HL-60/S4 (cell line): ENCODE data around the gene ATAD3A.
"Not testable (repeated sequence)": the region's sequence is repeated elsewhere in the genome, so short reads cannot be mapped to it uniquely, and the experiment has no call there.

Experiments
- in situ Hi-C: fragments of 300-500 bp; cut with MboI; formaldehyde crosslinking; loops from 2 replicates; pipeline ENCODE4 v1.14.3; 2022; ENCODE audit warnings: low sequenced_read_pairs

ATAD3A gene

DNA sequence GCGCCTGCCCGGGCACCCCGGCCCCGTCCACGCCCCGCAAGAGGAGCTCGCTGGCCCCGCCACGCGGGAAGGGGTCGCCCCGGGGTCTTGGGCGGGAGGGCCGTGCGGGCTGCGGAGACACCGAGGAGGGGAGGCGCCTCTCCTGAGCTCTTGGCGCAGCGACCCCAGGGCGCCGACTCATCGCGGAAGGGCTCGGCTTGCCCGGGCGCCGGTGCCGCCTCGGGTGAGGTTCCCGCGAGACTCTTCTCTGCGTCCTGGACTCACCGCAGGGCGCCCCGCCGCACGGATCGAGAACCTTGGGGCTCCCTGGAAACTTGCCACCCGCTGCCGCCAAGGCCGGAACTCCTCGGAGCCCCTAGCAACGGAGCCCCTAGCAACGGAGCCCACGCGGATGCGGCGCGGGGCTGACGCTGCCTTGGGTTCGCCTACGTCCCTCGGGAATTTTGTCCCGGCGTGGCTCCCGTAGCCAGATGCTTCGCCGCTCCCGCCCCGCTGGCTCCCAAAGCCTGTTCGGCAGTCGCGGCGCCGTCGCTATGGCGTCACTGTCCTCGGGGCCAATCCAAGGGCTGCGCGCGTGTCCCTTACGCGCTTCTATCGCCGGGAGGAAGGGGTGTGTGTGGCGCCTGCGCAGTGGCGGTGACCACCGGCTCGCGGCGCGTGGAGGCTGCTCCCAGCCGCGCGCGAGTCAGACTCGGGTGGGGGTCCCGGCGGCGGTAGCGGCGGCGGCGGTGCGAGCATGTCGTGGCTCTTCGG lies at the start of gene ATAD3A:
Gene ATAD3A, plus strand, starts transcription at position 630 of the 753 bp plus-strand sequence. Its CDS starts 107 bp downstream, at position 737.
- in situ Hi-C loops: no loop called here

DNA sequence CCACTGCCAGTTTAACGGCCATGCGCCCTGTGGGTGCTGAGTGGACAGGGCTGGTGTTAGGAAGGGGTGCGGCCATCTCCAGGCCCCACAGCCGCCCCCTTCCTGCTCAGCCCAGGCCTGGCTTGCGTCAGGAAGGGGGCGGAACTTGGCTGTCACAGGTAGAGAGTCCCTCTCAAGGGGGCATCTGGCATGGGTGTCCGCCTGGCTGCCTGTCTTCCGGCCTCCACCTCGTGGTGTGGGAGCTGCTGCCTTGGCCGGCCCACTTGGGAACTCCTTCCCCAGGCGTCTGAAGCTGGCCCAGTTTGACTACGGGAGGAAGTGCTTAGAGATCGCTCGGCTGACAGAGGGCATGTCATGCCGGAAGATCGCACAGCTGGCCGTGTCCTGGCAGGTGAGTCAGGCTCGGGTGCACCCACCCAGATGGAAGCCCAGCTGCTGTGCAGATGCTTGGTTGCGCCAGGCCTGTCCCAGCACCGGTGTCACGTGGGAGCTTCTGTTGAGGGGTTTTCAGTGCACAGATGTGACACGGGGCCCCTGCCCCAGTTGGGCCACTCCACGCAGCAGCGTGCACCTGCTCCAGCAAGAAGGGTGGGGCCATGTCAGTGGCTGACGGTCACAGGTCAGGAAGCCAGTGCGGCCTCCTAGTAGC lies 49.5 kb upstream of the ATAD3A start:
- in situ Hi-C loops: no loop called here

DNA sequence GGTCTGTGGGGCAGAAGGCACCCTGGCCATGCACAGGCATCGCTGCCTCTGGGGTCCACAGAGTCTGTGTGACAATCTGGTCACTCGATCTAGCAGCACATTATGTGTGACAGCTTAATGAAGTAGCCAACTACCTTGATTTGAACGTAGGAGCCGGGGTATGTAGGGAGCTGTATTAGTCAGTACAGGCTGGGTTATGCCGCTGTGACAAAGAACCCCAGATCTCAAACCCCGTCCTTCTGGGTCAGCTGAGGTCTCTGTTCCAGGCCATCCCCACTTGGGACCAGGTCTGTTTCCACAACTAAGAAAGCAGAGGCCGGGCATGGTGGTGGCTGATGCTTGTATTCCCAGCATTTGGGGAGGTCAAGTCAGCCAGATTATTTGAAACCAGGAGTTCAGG lies 48.6 kb upstream of the ATAD3A start:
- in situ Hi-C loops: no loop called here

DNA sequence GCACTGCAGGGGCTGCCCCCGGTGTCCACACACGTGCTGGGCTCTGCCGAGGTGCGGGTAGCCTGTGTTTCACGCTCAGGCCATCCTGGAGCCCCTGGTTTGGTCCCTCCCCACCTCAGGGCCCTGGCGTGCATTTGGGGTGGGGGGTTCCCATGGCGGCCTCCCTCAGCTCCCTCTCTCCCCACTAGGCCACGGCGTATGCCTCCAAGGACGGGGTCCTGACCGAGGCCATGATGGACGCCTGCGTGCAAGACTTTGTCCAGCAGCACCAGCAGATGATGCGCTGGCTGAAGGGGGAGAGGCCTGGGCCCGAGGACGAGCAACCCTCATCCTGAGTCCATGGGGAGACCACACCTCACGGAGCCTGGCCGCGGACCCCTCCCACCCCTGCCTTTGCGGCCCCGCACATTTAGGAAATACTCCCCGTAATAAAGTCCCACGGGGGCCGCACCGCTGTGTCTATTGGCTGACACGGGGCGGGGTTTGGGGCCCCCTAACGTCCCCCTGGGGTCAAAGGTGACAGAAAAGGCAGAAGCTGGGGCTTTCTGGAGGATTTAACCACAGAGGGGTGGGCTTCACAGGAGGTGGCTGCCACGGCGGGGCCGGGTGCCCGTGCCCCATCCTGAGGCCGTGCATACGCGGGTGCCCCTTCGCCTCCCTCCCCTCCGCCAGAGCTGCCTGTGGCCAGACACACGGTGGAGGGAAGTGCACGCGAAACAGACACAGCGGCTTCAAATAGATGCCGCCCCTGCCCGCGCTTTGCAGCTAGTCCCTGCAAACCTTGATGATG lies 43.6 kb upstream of the ATAD3A start:
- in situ Hi-C loops: not testable (repeated sequence)

DNA sequence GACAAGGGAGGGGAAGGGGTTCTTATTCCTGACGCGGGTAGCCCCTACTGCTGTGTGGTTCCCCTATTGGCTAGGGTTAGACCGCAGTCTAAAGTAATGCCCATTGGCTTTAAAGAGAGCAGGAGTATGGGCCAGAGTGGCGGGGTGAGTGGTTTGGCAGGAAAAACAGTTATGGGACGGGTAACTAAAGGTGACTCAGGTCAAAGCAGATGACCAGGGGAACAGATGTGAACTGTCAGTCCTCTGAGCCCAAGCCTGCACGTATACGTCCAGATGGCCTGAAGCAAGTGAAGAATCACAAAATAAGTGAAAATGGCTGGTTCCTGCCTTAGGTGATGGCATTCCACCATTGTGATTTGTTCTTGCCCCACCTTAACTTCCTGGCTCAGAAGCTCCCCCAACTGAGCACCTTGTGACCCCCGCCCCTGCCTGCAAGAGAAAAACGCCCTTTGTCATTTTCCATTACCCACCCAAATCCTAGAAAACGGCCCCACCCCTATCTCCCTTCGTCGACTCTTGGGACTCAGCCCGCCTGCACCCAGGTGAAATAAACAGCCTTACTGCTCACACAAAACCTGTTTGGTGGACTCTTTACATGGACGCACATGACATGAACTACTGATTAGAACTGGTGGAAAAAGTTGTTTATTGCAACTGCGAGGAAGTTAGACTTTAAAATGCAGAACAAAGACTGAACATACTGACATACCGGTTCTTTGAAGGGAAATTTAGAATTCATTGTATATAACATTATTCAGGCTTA lies 41.2 kb upstream of the ATAD3A start:
- in situ Hi-C loops: no loop called here

- in situ Hi-C loops: no loop called here
Observed at GRCh38 chr1:1471389-1472052, 40.4 kb upstream of the ATAD3A start, which contains the start of gene ATAD3B. TSS of gene ATAD3B (plus strand) at chr1:1471765. CDS start at chr1:1471885, 120 bp downstream.

- in situ Hi-C loops: not testable (repeated sequence)
Observed at GRCh38 chr1:1472053-1472876, 39.7 kb upstream of the ATAD3A start.

- in situ Hi-C loops: not testable (repeated sequence)
Observed at GRCh38 chr1:1476011-1476410, 36.0 kb upstream of the ATAD3A start.

DNA sequence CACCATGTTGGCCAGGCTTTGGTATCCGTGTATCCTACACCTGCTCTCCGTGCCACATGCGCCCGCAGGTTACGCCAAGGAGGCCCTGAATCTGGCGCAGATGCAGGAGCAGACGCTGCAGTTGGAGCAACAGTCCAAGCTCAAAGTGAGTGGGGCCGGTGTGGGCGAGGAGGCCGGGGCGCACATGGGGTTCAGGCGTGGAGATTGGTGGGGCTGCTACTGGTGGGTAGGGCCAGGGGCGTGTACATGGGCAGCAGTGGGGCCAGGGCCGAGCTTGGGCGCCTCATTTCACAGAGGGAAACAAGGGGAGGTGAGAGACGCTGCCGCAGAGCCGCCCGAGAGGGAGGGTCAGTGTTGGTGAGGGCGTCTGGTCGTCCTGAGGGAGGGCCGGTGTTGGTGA lies 34.8 kb upstream of the ATAD3A start:
- in situ Hi-C loops: no loop called here

GRCh38 chr1:1479547-1480487 lies 32.1 kb upstream of the ATAD3A start:
- in situ Hi-C loops: no loop called here

DNA sequence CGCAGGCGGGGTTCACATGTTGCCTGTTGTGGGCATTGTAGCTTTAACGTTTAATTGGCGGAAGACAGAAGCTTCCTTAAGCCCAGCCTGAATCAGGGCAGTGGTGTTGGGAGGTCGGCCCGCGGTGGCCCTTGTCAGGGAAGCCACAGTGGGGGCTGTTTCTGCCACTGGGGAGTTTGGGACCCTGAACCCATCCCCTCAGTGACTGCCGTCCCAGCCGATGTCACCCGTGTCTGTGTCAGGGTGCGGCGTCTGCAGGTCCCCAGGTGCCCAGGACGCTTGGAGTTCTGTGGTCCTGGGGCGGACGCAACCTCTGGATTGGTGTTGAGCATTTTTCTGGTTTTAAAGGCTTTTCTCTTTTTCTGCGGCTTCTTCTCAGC lies 31.5 kb upstream of the ATAD3A start:
- in situ Hi-C loops: not testable (repeated sequence)

DNA sequence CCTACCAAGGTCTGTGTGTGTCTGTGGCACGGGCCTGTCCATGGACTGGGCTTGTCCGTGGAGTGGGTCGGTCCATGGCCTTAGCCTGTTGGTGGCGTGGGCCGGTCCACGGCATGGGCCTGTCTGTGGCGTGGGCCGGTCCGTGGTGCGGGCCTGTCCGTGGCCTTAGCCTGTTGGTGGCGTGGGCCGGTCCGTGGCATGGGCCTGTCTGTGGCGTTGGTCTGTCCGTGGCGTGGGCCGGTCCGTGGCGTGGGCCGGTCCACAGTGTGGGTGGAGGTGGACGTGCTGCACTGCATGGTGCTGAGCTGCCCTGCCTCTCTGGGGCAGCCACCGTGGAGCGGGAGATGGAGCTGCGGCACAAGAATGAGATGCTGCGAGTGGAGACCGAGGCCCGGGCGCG lies 30.2 kb upstream of the ATAD3A start:
- in situ Hi-C loops: not testable (repeated sequence)

GRCh38 chr1:1482856-1483255 lies 29.1 kb upstream of the ATAD3A start:
- in situ Hi-C loops: no loop called here

- in situ Hi-C loops: no loop called here
Observed at GRCh38 chr1:1483714-1484113, 28.2 kb upstream of the ATAD3A start.

- in situ Hi-C loops: not testable (repeated sequence)
Observed at GRCh38 chr1:1484976-1485750, 26.8 kb upstream of the ATAD3A start.

DNA sequence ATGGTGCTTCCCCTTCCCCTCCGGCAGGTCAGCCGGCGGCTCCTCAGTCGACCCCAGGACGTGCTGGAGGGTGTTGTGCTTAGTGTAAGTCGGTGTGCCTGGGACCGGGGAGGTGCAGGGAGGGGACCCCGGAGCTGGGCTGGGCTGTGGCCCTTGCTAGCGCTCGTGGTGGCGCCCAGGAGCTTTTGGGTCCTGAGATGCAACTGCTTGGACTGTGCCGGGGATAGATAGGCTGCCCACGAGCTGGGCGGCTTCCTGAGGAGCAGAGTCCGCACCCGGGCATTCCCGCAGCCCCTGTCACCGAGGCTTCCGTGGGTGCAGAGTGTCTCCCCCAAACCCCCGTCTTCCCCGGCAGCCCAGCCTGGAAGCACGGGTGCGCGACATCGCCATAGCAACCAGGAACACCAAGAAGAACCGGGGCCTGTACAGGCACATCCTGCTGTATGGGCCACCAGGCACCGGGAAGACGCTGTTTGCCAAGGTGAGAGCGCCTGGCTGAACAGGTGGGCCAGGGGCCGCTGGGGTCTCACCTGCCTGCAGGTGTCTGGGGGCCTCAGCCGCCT lies 26.1 kb upstream of the ATAD3A start:
- in situ Hi-C loops: not testable (repeated sequence)

DNA sequence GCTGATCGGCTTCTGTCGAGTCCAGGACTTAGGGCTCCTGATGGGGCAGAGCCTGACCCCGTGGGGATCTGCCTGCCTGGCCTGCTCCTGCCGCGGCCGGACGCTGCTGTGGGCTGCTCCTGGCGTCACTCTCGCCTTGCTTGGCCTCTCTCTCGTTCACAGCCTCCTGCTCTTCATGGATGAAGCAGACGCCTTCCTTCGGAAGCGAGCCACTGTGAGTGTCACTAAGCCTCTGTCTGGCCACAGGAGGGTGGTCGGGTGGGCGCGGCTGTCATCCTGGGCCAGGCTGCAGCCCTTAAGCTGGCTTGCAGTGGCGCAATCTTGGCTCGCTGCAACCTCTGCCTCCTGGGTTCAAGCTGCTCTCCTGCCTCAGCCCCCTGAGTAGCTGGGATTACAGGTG lies 24.3 kb upstream of the ATAD3A start:
- in situ Hi-C loops: no loop called here
